GM23338 (cell line): ENCODE data around the gene CASP10. TPM values are rescaled to one million over a fixed set of nuclear protein-coding genes. Genes with fewer than 3 reads are reported as not detected.
A peak's percentile ranks its signal among the peaks of the same experiment; 100 is the strongest.

Source experiments
- ATAC-seq: fragments of 200-7000 bp; cut with Tn5 transposase; 3 replicates; pipeline ENCODE4 v1.9.1; 2020
- DNase-seq: peaks from one replicate; pipeline ENCODE4 v3.0.0-alpha.2; 2015; ENCODE audit warnings: low spot score
- H2AFZ ChIP-seq: fragments of 200-600 bp; sonication (generic); 2 replicates; pipeline ENCODE4 v1.8.0; 2016; ENCODE audit warnings: antibody characterized with exemption, mild to moderate bottlenecking, moderate library complexity
- H3F3A ChIP-seq: fragments of 200-600 bp; sonication (generic); replicated peaks from 2 replicates; pipeline ENCODE4 v1.8.0; 2017; ENCODE audit warnings: antibody characterized with exemption, mixed run types, low read depth
- H3K27ac ChIP-seq: fragments of 200-600 bp; sonication (generic); 2 replicates; pipeline ENCODE4 v1.6.1; 2016; ENCODE audit warnings: low read depth
- H3K27me3 ChIP-seq: fragments of 200-600 bp; sonication (generic); 2 replicates; pipeline ENCODE4 v1.8.0; 2016; ENCODE audit warnings: mild to moderate bottlenecking, mixed run types, moderate library complexity; ENCODE audit not compliant: insufficient read depth
- H3K36me3 ChIP-seq: fragments of 200-600 bp; sonication (generic); 2 replicates; pipeline ENCODE4 v1.8.0; 2016; ENCODE audit warnings: mild to moderate bottlenecking; ENCODE audit not compliant: insufficient read depth
- H3K4me1 ChIP-seq: fragments of 200-600 bp; sonication (generic); 2 replicates; pipeline ENCODE4 v1.8.0; 2016; ENCODE audit warnings: mild to moderate bottlenecking, moderate library complexity; ENCODE audit not compliant: insufficient read depth
- H3K4me2 ChIP-seq: fragments of 200-600 bp; sonication (generic); 2 replicates; pipeline ENCODE4 v1.7.1; 2017; ENCODE audit warnings: mixed run types
- H3K4me3 ChIP-seq: fragments of 200-600 bp; sonication (generic); 2 replicates; pipeline ENCODE4 v1.6.1; 2016; ENCODE audit warnings: mixed run types
- H3K79me2 ChIP-seq: fragments of 200-600 bp; sonication (generic); replicated peaks from 2 replicates; pipeline ENCODE4 v1.8.0; 2017; ENCODE audit warnings: mild to moderate bottlenecking; ENCODE audit not compliant: insufficient read depth
- H3K9me2 ChIP-seq: fragments of 200-600 bp; sonication (generic); 2 replicates; pipeline ENCODE4 v1.8.0; 2017; ENCODE audit not compliant: insufficient read depth
- H4K20me1 ChIP-seq: fragments of 200-600 bp; sonication (generic); replicated peaks from 2 replicates; pipeline ENCODE4 v1.8.0; 2017; ENCODE audit warnings: mild to moderate bottlenecking; ENCODE audit not compliant: insufficient read depth
- H3K27ac Mint-ChIP-seq: 2 replicates; pipeline ENCODE4 v1.8.0; 2020; ENCODE audit warnings: inconsistent platforms, mild to moderate bottlenecking, moderate library complexity, mixed read lengths
- H3K27me3 Mint-ChIP-seq: 3 replicates; pipeline ENCODE4 v1.8.0; 2022; ENCODE audit warnings: low read depth, mild to moderate bottlenecking, moderate library complexity, mixed read lengths, inconsistent platforms; ENCODE audit not compliant: insufficient read depth, poor library complexity
- H3K36me3 Mint-ChIP-seq: 3 replicates; pipeline ENCODE4 v1.8.0; 2021; ENCODE audit warnings: low read depth, mild to moderate bottlenecking, inconsistent platforms, moderate library complexity, mixed read lengths
- H3K4me1 Mint-ChIP-seq: 3 replicates; pipeline ENCODE4 v1.8.0; 2020; ENCODE audit warnings: mild to moderate bottlenecking, inconsistent platforms, mixed read lengths
- H3K4me3 Mint-ChIP-seq: 3 replicates; pipeline ENCODE4 v1.8.0; 2021; ENCODE audit warnings: moderate library complexity, mild to moderate bottlenecking, inconsistent platforms, mixed read lengths
- H3K9me3 Mint-ChIP-seq: 3 replicates; pipeline ENCODE4 v1.8.0; 2020; ENCODE audit warnings: moderate library complexity, mild to moderate bottlenecking, inconsistent platforms, mixed read lengths
- ETS1 ChIP-seq: IDR thresholded peaks from 2 replicates; pipeline ENCODE4 v1.6.1; 2016; ENCODE audit warnings: antibody characterized with exemption
- NANOG ChIP-seq: IDR thresholded peaks from 2 replicates; pipeline ENCODE4 v1.6.1; 2016; ENCODE audit warnings: antibody characterized with exemption, borderline replicate concordance
- POLR2AphosphoS5 ChIP-seq: IDR thresholded peaks from 2 replicates; pipeline ENCODE4 v1.6.1; 2016; ENCODE audit warnings: antibody characterized with exemption, low read depth
- STAT1 ChIP-seq: IDR thresholded peaks from one replicate; pipeline ENCODE4 v1.6.1; 2016; ENCODE audit warnings: antibody characterized with exemption; ENCODE audit not compliant: unreplicated experiment
- ZNF114 ChIP-seq: fragments of 250-450 bp; sonication (Bioruptor Pico); IDR thresholded peaks from 2 replicates; pipeline ENCODE4 v1.5.0; 2020; ENCODE audit warnings: mild to moderate bottlenecking, moderate library complexity
- polyA plus RNA-seq: library from polyadenylated mRNA; unstranded; fragments of >200 nt; fragmentation: Nextera tagmentation; extraction: Ambion mirVana; gene quantifications from 2 replicates; pipeline ENCODE4 v1.2.1, GENCODE V29; 2016
- total RNA-seq: library from RNA; depleted of rRNA; stranded (reverse); fragments of >200 nt; shearing (Covaris generic); gene quantifications from 2 replicates; pipeline ENCODE4 v1.2.3, GENCODE V29; 2014
- TF ChIP-seq, protein P1 (sequence below): fragments of 250-450 bp; sonication (Bioruptor Pico); IDR thresholded peaks from 2 replicates; pipeline ENCODE4 v1.5.0; 2020; ENCODE audit warnings: mild to moderate bottlenecking, moderate library complexity
- TF ChIP-seq, protein P2 (sequence below): IDR thresholded peaks from one replicate; pipeline ENCODE4 v1.6.1; 2018; ENCODE audit warnings: antibody characterized with exemption; ENCODE audit not compliant: unreplicated experiment

CASP10 gene
- total and polyA plus RNA-seq, 2 experiments from 2014 or later = 1.9 to 3.5 TPM

DNA sequence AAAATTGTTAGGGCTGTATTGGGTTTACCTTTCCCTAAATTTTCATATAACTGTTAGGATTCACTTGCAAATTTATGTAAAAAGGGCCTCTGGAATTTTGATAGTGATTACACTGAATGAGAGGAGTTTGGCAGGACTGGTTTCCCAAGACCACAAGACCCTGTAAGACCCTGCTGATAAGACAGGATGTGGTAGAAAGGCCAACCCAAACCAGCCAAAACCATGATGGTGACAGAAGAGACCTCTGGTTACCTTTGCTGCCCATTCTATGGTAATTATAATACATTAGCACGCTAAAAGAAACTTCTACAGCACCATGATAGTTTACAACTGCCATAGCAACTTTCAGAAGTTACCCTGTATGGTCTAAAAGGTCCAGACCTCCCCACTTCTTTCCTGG lies 8.3 kb upstream of the CASP10 start:
- H2AFZ ChIP-seq = no peak overlapping the region
- Mint-ChIP-seq H3K36me3 (peaks cover 11% of the 10 kb centered on the region), H3K4me3 (no peak overlapping the region), H3K27ac (peak overlapping the region; percentile 72), H3K4me1 (peaks cover 16% of the 10 kb centered on the region), H3K27me3 (peaks cover 11% of the 10 kb centered on the region), H3K9me3 (peaks cover 24% of the 10 kb centered on the region)
- peaks cover 15% of the 10 kb centered on the region for H3K4me1 ChIP-seq
- H3K4me2 ChIP-seq = peak overlapping the region; percentile 2; the same call in 1 of the 2 replicates
- ATAC-seq (peak; percentile 68), DNase-seq (peak; percentile 44)
- H3K4me3 ChIP-seq = no peak overlapping the region
- H3K9me2 ChIP-seq = no peaks in the 10 kb centered on the region
- H3K36me3 ChIP-seq = no peaks in the 10 kb centered on the region
- no peaks in the 10 kb centered on the region for H3K79me2 ChIP-seq
- peaks cover 3% of the 10 kb centered on the region; the same call in 1 of the 2 replicates for H3F3A ChIP-seq
- 0 out of 2 replicates have a peak overlapping the region, but pooled peaks have one; percentile 1 for H3K27ac ChIP-seq
- no peaks in the 10 kb centered on the region for H3K27me3 ChIP-seq
- no peaks in the 10 kb centered on the region for H4K20me1 ChIP-seq
- TF ChIP-seq, protein P1, sequence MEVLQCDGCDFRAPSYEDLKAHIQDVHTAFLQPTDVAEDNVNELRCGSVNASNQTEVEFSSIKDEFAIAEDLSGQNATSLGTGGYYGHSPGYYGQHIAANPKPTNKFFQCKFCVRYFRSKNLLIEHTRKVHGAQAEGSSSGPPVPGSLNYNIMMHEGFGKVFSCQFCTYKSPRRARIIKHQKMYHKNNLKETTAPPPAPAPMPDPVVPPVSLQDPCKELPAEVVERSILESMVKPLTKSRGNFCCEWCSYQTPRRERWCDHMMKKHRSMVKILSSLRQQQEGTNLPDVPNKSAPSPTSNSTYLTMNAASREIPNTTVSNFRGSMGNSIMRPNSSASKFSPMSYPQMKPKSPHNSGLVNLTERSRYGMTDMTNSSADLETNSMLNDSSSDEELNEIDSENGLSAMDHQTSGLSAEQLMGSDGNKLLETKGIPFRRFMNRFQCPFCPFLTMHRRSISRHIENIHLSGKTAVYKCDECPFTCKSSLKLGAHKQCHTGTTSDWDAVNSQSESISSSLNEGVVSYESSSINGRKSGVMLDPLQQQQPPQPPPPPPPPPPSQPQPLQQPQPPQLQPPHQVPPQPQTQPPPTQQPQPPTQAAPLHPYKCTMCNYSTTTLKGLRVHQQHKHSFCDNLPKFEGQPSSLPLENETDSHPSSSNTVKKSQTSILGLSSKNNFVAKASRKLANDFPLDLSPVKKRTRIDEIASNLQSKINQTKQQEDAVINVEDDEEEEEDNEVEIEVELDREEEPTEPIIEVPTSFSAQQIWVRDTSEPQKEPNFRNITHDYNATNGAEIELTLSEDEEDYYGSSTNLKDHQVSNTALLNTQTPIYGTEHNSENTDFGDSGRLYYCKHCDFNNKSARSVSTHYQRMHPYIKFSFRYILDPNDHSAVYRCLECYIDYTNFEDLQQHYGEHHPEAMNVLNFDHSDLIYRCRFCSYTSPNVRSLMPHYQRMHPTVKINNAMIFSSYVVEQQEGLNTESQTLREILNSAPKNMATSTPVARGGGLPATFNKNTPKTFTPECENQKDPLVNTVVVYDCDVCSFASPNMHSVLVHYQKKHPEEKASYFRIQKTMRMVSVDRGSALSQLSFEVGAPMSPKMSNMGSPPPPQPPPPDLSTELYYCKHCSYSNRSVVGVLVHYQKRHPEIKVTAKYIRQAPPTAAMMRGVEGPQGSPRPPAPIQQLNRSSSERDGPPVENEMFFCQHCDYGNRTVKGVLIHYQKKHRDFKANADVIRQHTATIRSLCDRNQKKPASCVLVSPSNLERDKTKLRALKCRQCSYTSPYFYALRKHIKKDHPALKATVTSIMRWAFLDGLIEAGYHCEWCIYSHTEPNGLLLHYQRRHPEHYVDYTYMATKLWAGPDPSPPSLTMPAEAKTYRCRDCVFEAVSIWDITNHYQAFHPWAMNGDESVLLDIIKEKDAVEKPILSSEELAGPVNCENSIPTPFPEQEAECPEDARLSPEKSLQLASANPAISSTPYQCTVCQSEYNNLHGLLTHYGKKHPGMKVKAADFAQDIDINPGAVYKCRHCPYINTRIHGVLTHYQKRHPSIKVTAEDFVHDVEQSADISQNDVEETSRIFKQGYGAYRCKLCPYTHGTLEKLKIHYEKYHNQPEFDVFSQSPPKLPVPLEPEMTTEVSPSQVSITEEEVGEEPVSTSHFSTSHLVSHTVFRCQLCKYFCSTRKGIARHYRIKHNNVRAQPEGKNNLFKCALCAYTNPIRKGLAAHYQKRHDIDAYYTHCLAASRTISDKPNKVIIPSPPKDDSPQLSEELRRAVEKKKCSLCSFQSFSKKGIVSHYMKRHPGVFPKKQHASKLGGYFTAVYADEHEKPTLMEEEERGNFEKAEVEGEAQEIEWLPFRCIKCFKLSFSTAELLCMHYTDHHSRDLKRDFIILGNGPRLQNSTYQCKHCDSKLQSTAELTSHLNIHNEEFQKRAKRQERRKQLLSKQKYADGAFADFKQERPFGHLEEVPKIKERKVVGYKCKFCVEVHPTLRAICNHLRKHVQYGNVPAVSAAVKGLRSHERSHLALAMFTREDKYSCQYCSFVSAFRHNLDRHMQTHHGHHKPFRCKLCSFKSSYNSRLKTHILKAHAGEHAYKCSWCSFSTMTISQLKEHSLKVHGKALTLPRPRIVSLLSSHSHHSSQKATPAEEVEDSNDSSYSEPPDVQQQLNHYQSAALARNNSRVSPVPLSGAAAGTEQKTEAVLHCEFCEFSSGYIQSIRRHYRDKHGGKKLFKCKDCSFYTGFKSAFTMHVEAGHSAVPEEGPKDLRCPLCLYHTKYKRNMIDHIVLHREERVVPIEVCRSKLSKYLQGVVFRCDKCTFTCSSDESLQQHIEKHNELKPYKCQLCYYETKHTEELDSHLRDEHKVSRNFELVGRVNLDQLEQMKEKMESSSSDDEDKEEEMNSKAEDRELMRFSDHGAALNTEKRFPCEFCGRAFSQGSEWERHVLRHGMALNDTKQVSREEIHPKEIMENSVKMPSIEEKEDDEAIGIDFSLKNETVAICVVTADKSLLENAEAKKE (CRISPR knock-in tag) = 0 out of 2 replicates have a peak, but pooled peaks have one; percentile 49
- no peak for TF ChIP-seq ZNF114 (CRISPR knock-in tag)

- Histone ChIP-seq H3K27me3 (no peaks in the 10 kb centered on the region), H3K4me1 (peaks cover 15% of the 10 kb centered on the region), H3K9me2 (no peaks in the 10 kb centered on the region), H4K20me1 (no peaks in the 10 kb centered on the region), H3K4me3 (no peak overlapping the region), H2AFZ (no peak overlapping the region), H3F3A (peaks cover 3% of the 10 kb centered on the region; the same call in 1 of the 2 replicates), H3K4me2 (no peak overlapping the region), H3K79me2 (no peaks in the 10 kb centered on the region), H3K36me3 (no peaks in the 10 kb centered on the region), H3K27ac (no peak overlapping the region)
- Mint-ChIP-seq H3K36me3 (peaks cover 17% of the 10 kb centered on the region), H3K9me3 (peaks cover 32% of the 10 kb centered on the region), H3K27ac (no peak overlapping the region), H3K27me3 (peaks cover 11% of the 10 kb centered on the region), H3K4me1 (peaks cover 16% of the 10 kb centered on the region), H3K4me3 (no peak overlapping the region)
- ATAC-seq (no peak), DNase-seq (no peak)
- TF ChIP-seq, protein P2, sequence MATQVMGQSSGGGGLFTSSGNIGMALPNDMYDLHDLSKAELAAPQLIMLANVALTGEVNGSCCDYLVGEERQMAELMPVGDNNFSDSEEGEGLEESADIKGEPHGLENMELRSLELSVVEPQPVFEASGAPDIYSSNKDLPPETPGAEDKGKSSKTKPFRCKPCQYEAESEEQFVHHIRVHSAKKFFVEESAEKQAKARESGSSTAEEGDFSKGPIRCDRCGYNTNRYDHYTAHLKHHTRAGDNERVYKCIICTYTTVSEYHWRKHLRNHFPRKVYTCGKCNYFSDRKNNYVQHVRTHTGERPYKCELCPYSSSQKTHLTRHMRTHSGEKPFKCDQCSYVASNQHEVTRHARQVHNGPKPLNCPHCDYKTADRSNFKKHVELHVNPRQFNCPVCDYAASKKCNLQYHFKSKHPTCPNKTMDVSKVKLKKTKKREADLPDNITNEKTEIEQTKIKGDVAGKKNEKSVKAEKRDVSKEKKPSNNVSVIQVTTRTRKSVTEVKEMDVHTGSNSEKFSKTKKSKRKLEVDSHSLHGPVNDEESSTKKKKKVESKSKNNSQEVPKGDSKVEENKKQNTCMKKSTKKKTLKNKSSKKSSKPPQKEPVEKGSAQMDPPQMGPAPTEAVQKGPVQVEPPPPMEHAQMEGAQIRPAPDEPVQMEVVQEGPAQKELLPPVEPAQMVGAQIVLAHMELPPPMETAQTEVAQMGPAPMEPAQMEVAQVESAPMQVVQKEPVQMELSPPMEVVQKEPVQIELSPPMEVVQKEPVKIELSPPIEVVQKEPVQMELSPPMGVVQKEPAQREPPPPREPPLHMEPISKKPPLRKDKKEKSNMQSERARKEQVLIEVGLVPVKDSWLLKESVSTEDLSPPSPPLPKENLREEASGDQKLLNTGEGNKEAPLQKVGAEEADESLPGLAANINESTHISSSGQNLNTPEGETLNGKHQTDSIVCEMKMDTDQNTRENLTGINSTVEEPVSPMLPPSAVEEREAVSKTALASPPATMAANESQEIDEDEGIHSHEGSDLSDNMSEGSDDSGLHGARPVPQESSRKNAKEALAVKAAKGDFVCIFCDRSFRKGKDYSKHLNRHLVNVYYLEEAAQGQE = no peak
- TF ChIP-seq POLR2AphosphoS5 (no peak), ETS1 (no peak), NANOG (no peak), STAT1 (no peak)
Measured at GRCh38 chr2:201176081-201176481, 6.9 kb upstream of the CASP10 start.
